Islet precursor cell (in vitro differentiated cells): Measurements from ENCODE around the gene MCU.
"Not testable (repeated sequence)": the region's sequence is repeated elsewhere in the genome, so short reads cannot be mapped to it uniquely, and the experiment has no call there.

Experiments
- DNase-seq: peaks from one replicate; pipeline ENCODE4 v3.0.0-alpha.2; 2018

The MCU gene

DNA sequence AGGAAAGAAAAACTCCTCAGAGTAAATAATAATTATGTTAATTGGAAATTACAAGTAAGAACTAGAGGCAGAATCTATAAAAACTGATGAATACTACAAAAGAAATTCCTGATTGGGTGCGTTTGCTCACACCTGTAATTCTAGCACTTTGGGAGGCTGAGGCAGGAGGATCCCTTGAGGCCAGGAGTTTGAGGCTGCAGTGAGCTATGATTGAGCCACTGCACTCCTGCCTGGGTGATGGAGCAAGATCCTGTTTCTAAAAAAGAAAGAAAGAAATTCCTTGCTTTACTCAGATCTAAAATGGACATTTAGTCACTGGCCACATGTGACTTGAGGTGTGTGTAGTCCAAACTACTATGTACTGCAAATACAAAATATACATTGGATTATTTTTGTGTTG is 42.0 kb downstream of the MCU start:
- DNase-seq = no peak

DNA sequence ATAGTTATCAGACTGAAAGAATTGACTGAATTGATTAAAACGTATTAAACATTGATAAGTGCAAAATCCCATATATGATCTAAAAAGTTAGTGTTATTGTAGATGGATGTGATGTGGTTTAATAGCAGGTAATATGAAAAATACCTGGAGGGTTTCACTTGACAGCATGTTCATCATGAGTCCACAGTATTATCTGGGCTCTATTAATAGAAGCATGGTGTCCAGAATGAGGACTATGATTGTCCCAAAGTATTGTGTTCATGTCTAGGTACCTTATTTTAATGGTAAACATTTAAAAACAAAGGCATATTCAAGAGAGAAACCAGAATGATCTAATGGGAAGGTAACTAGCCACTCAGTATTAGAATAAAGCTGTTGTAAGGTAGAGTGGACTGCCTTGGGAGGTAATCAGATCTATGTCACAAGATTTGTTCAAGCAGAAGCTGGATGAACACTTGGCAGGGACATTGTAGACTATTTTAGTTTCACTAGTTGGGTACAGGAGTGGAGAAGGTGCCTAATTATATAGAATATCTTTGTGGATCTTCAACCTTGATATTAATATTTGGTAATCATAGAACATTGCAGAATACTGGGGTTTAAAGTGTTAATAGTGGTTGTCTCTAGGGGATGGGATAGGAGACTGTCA is 43.5 kb downstream of the MCU start:
- DNase-seq = no peak

DNA sequence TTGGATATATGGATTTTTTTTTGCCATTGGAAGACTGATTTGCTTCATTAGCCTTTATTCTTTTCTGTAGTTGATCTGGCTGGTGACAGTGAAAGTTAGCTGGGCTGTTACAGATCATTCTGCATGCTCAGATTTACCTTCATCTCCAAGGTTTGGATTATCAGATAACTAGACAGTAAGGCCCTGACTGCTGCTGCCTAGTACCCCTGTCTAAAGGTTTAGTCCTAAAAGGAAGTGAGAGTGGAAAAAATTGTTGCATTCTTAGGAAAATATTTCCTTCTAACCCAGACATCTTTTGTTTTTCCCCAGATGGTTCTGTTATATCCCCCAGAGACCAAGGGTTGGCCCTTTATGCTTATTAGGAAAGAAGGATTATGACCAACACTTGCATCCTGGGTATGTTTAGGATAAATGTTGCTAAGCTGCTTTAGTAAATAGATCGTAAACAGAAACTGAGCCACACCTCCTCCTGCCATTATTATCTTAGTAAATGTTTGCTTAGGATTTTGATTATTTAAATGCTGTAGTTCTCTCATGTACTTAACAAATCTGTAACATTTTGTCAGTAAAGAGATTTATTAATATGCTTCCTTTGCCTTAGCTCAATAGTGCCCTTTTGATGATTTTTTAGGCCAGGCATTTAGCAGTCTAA is 44.4 kb downstream of the MCU start:
- DNase-seq = no peak

DNA sequence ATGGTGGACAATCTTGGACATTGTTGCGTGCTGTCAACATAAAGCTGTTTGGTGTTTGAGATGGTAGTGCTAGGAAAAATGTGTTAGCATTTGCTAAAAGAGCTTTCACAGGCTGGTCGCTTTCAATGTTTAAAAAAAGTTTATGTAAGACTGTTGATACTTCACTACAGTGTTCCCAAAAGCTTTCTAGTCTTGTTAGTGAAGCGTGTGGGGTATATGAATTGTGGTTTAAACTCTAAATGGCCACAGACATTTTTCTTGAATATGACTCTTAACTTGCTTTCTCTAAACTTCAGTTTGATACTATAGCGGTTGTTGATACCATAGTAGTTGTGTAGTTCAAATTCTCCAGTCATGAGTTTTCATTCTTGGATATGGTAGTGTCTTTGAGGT is 44.9 kb downstream of the MCU start:
- DNase-seq = no peak

DNA sequence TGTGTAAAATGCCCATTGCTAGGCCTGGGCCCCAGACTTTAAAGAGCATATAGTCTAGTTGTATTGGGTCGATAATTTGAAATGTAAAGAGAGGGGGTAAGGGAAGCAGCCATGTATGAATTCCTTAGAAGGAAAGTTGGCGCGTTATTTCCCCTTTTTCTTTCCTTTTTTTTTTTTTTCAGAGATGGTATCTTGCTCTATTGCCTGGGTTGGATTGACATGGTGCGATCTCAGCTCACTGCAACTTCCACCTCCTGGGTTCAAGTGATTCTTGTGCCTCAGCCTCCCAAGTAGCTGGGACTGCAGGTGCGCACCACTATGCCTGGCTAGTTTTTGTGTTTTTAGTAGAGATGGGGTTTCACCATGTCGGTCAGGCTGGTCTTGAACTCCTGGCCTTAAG is 45.4 kb downstream of the MCU start:
- not testable (repeated sequence) for DNase-seq

DNA sequence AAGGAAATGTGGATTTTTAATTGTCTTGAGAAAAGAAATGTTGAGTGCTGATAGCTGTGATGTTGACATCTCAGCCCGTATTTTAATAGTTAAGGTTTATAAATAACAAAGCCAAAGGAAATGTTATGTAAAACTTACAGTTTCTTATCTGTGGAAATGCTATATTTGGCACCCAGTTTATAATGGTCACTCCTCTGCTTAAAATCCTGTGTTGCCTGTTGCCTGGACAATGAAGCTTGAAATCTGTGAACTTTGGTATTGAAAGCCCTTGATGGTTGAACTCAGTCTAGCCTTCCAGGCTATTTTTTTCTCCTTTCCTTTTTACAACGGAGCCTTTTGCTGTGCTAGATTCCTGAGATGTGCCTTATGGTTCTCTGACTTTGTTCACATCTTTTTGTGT is 46.5 kb downstream of the MCU start:
- no peak for DNase-seq

DNA sequence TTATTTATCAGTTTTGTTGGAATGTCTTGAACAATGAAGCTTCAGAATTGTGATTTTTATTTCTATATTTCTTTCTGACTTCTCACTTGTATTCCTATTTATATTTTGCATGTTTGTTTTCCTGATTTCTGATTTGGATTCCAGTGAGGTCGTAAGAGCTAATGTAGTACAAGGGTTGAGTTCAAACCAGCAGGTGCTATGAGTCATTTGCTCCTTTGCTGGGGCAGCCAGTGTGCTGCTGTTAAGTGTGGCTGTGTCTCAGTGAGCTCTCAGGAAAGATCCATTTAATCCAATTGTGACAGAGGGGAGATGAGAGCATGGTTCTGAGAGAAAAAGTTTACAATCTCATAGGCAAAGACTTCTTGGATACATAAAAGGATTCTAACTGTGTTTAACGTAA is 48.6 kb downstream of the MCU start:
- peak; percentile 70 for DNase-seq

DNA sequence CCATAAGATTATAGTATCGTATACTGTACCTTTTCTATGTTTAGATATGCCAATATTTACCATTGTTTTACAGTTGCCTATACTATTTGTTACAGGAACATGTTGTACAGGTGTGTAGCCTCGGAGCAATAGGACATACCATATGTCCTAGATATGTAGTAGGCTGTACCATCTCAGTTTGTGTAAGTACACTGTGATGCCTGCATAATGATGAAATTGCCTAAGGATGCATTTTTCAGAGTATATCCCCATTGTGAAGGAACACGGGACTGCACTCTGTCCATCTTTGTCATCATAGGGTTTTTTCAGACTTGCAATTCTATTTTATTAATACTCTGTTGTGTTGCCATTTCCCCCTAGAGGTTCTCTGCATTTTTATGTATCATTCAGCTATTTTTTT is 50.1 kb downstream of the MCU start:
- DNase-seq = no peak

DNA sequence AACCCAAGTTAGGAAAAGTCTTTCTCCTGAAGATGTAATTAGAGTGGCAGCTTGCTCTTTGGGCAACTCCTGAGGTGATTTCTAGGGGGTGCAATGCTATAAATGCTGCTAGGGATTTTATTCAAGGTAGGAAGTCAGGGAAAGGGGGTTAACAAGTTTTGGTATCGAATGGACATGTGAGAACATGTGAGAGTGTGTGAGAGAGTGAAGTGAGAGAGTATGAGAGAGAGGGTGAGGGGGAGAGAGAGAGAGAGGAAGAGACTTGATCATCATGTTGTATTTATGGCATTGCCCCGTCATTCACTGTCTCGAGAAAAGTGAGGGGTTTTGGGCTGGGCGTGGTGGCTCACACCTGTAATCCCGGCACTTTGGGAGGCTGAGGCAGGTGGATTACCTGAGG is 50.9 kb downstream of the MCU start:
- DNase-seq = no peak

DNA sequence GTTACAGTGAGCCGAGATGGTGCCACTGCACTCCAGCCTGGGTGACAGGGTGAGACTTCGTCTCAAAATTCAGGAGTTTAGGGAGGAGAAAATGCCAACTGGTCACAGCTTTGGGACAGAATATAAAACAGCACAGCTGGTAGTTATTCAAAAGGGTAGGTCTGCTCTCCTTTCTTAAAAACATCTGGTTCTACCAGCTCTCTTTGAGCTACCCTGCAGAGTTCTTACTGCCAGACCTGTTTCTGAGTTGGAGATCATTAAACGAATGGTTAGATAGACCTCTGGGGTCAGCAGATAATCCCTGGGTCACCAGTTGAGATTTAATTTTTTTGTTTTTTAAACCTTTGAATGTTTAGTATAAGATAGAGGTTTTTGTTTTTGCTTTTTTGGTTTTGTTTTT is 52.6 kb downstream of the MCU start:
- no peak for DNase-seq

DNA sequence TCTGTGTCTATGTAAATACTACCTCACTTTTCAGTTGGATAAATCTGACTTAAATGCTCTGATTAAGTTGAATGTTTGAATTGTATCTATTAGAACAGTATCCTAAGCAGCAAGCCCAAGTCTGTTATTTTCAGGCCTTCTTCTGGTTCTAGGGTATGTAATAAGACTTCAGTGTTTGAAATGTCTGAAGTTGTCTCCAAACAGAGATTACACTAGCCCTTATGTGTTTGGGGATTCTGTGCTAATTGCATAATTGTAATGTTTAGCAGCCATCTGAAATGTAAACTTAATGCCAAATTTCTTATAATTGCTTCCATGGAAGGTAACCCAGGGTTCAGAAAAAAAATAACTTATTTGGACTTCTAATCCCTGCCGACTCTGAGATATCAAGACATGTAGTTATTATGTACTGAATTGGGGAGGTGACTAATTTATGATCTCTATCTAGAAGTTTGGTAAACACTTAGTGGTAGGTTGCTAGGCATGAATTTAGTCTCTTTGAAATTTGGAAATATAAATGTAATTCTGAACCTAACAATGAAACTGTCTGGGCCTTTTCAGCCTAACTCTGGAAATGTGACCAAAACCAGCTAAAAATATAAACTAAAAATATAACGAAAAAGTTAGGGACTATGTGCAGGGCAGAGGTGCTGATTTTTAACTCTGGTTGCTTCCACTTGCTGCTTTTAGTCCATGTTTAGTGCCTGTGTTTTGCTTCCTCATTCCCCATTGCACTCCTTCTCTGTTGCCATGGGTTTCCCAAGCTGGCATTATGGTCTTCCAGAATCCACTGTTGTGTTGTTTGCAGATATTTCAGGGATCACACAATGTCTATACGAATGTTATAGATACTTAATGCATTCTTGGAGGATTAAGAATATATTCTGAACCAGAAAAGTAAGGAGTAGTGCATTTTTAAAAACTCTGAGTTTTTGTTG is 54.8 kb downstream of the MCU start:
- DNase-seq = no peak

DNA sequence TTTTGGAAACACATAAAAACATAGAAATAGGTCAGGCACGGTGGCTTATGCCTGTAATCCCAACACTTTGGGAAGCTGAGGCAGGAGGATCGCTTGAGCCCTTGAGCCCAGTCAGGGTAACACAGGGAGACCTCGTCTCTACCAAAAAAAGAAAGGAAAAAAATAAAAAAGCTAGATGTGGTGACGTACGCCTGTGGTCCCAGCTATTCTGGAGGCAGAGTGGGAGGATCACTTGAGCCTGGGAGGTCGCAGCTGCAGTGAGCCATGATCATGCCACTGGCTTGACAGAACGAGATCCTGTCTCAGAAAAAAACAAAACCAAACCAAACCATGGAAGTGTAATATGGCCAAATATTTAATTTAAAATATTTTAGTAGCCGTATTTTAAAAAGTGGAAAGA is 55.6 kb downstream of the MCU start:
- no peak for DNase-seq

DNA sequence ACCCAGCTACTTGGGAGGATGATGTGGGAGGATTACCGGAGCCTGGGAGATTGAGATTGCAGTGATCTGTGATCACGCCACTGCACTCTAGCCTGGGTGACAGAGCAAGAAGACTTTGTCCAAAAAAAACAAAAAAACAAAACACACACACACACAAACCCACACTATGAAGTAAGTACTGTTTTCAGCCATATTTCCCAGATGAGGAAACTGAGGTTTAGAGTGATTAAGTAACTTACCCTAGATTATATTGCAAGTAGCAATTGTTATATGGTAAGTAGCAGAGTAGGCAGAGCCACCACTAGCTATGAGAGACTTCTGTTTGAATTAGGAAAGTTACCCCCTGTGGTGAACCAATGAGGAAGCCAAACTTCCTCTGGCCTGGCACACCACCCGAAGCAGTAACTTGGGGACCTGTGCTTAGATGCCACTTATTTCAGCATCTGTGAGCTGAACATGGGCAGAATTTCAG is 61.9 kb downstream of the MCU start:
- no peak for DNase-seq

DNA sequence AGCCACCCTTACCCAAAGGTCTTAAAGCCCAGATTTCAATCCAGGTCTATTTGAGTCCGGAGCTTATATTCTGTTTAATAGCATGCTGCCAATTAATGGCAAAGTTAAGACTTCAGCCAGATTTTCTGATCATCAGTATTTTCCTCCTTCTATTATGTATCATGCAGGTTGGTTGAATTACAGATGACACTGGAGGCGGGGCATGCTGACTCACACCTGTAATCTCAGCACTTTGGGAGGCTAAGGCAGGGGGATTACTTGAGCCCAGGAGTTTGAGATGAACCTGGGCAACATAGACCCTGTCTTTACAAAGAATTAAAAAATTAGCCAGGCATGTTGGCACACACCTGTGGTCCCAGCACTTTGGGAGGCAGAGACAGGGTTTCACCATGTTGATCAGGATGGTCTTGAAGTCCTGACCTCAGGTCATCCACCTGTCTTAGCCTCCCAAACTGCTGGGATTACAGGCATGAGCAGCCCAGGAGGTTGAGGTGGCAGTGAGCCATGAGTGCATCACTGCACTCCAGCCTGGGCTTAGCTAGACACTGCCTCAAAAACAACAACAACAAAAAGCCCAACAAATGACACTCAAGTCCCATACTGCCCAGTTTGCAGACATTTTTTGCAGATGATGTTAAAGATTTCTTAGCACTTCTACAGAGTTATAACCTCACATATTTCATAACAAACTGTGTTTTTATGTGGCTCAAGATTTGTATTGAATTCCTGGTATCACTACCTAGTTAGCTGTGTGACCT is 62.5 kb downstream of the MCU start:
- DNase-seq = no peak

DNA sequence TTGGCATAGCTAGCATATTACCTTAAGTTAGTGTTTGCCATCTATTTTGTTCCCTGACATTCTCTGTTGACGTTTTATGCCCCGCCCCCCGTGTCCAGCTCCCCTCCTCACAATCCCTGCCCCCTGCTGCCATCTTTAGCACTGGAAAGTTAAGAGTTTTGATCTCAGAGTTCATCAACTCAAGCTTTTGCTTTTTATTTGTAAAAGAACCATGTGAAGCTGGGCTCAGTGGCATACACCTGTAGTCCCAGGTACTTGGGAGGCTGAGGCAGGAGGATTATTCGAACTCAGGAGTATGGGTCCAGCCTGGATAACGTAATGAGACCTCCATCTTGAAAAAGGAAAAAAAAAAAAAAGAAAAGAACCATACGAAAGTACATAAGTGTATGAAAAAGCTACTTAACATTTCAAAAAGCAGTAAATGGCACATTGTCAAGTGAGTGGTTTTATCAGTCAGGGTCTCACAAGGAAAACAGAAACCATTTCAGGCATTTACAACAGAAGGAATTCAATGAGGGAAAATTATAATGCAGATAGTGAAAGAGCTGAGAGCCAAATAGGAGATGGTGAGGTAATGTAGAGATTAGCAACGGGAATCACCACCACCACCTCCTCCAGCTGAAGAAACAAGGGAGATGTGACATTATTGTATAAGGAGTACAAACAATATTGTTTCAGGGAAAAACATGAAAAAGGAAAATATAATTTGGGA is 64.9 kb downstream of the MCU start:
- DNase-seq = no peak

DNA sequence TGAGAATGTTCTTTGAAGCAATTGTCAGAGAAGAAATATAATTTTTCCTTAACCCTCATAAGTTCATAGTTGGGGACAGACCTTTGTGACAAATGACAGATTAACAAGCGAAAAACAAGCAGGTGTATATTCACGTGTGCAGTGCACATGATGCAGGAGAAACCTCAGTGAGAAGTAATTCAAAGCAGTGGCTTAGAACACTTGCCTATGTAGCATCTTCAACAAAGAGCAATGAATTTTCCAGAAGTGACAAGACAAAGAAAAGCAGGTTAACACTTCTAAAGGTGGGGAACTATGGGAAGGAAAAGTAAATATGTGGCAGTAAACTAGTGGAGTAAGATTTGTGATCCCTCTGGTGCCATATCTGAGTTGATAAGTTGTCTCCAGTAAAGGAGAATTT is 65.8 kb downstream of the MCU start:
- DNase-seq = no peak

DNA sequence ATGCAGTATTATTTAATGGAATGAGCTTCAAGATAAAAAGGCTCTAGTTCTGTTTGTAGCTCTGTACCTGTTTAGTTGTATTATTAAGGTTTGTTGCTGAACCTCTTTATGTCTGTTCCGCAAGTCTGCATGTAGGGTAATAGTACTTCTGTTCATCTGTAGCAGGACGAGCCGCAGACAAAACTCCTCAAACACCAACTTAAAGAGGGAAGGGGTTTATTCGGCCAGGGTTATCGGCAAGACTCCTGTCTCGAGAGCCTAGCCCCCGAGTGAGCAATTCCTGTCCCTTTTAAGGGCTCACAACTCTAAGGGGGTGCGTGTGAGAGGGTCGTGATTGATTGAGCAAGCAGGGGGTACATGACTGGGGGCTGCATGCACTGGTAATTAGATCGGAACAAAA is 67.0 kb downstream of the MCU start:
- DNase-seq = not testable (repeated sequence)

DNA sequence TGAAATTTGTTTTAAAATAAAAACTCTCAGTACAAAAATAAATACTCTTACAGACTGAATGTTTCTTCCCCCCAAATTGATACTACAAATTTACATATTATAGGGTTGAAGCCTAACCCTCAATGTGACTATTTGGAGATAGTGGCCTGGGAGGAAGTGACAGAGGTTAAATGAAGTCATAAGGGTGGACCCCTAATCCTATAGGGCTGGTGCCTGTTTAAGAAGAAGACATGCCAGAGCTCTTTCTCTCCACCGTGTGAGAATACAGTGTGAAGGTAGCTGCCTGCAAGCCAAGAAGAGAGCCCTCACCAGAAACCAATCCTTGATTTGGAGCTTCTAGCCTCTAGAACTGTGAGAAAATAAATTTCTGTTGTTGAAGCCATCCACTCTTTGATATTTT is 67.6 kb downstream of the MCU start:
- no peak for DNase-seq

DNA sequence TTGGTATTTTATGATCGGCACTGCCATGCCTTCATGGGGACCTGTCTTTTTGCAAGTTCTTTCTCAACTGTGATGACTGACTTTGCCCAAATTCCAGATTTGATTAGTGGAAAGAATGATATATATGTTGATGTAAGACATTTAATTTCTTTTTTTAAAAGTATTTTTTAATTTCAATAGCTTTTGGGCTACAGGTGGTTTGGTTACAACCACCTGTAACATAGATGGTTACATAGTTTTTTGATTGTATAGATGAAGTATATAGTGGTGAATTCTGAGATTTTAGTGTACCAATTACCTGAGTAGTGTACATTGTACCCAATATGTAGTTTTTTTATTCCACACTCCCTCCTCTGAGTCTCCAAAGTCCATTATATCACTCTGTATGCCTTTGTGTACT is 69.6 kb downstream of the MCU start:
- no peak for DNase-seq

DNA sequence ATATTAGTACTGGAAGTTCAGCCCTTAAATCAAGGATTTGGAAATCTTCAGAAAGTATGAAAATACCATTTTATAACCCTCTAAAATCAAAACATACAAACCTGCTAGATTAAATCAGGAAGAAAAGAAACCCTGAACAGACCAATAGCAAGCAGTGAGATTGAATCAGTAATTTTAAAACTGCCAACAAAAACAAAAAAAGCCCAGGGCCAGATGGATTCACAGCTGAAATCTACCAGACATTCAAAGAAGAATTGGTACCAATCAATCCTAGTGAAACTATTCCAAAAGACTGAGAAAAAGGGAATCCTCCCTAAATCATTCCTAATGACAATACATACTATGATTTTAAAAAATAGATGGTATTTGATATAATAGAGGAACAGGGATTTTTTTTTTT is 70.1 kb downstream of the MCU start:
- DNase-seq = no peak

DNA sequence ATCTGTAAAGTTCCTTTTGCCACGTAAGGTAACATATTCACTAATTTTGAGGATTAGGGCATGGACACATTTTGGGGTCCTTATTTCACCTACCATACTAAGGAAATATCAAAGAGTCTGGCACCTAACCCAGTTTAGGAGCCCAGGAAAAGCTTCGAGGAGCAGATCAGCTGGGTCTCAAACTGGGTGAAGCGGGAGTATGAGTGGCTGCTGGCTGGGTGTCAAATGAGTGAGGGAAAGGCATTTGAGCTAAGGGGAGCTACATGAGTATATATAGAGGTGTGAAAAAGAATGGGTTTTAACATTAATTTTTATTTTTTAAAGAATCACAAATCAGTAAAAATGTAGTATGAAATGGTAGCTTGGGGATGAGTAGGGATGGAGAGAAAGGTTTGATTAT is 71.3 kb downstream of the MCU start:
- no peak for DNase-seq

DNA sequence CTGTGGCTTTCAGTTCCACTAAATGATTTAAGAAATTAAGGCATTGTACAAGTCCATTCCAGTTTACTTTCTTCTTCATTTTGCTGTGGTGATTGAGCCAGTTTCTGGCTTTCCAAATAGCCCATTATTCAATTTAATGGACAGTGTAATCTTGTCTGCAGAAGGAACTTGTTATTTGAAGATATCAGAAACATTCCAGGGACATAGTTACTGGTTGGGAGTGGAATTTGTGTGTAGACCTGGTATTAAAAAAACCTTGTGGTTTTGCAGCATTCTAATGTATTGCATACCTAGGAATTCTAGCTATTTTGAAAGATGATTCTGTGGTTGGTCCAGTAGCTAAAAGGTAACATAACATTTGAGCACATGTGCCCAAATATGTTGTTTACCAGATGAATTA is 72.2 kb downstream of the MCU start:
- DNase-seq = no peak
